WERI-Rb-1 (cell line): ENCODE results near the gene PPP1R3C.

Experiments
- DNase-seq: peaks from one replicate; pipeline ENCODE4 v3.0.0-alpha.2; 2020
- H3K27ac ChIP-seq: fragments of 250-450 bp; sonication (Bioruptor Pico); 2 replicates; pipeline ENCODE4 v1.5.1; 2020; ENCODE audit warnings: mild to moderate bottlenecking, moderate library complexity
- H3K27me3 ChIP-seq: fragments of 250-450 bp; sonication (Bioruptor Pico); 2 replicates; pipeline ENCODE4 v1.5.1; 2021; ENCODE audit warnings: mild to moderate bottlenecking, low read depth, moderate library complexity; ENCODE audit not compliant: insufficient read depth, severe bottlenecking
- H3K36me3 ChIP-seq: fragments of 250-450 bp; sonication (Bioruptor Pico); 2 replicates; pipeline ENCODE4 v1.5.1; 2020; ENCODE audit warnings: mild to moderate bottlenecking, moderate library complexity
- H3K4me3 ChIP-seq: 2 replicates; pipeline ENCODE4 v1.5.1; 2011; ENCODE audit warnings: low read depth, mild to moderate bottlenecking, control low read depth, low read length
- H3K9me3 ChIP-seq: fragments of 250-450 bp; sonication (Bioruptor Pico); 2 replicates; pipeline ENCODE4 v1.5.1; 2021; ENCODE audit warnings: mild to moderate bottlenecking, moderate library complexity; ENCODE audit not compliant: severe bottlenecking
- TF ChIP-seq, protein P1 (sequence below): IDR thresholded peaks from 2 replicates; pipeline ENCODE4 v1.5.1; 2011; ENCODE audit warnings: low read depth, mild to moderate bottlenecking, control low read depth, inconsistent platforms, low read length

The PPP1R3C gene

DNA sequence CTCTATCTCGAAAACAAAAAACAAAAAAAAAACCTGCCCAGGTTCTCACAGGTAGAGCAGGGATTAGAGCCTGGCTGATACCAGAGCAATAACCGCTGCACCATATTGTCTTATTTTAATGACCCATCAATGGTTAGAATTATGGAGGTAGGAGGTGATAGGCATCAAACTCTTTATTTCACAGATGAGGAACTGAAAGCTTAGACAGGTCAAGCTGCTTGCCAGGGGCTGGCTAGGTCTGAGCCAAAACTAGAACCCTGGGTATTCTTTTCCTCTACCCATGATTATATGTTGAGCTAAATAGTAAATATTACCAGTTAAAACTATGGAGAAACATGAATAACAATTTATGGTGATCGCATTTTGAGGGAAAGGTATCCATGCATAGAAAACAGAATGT, 2.0 kb upstream of the PPP1R3C start:
- TF ChIP-seq, protein P1, sequence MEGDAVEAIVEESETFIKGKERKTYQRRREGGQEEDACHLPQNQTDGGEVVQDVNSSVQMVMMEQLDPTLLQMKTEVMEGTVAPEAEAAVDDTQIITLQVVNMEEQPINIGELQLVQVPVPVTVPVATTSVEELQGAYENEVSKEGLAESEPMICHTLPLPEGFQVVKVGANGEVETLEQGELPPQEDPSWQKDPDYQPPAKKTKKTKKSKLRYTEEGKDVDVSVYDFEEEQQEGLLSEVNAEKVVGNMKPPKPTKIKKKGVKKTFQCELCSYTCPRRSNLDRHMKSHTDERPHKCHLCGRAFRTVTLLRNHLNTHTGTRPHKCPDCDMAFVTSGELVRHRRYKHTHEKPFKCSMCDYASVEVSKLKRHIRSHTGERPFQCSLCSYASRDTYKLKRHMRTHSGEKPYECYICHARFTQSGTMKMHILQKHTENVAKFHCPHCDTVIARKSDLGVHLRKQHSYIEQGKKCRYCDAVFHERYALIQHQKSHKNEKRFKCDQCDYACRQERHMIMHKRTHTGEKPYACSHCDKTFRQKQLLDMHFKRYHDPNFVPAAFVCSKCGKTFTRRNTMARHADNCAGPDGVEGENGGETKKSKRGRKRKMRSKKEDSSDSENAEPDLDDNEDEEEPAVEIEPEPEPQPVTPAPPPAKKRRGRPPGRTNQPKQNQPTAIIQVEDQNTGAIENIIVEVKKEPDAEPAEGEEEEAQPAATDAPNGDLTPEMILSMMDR = no peak
- no peak overlapping the region for H3K4me3 ChIP-seq
- H3K27me3 ChIP-seq = no peaks in the 10 kb centered on the region
- H3K27ac ChIP-seq = no peak overlapping the region
- no peaks in the 10 kb centered on the region for H3K9me3 ChIP-seq
- peaks cover 6% of the 10 kb centered on the region; the same call in 1 of the 2 replicates for H3K36me3 ChIP-seq
- no peak for DNase-seq

DNA sequence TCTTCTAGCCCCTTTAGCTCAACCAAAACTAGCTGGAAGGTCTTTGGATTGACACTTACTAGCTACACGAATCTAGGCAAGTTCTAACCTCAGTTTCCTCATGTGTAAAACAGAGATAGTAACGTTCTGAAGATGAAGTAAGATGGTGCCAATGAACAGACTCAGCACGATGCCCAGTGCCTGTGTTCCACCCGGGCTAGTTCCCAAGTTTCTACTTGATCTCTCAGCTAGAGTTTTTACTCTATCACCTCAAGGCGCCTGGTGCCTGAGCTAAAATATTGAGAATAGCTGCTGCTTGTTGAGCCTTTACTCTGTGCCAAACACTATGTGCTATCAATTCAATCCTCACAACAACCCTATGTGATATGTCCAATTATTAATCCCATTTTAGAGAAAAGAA, 1.4 kb upstream of the PPP1R3C start:
- H3K9me3 ChIP-seq = no peaks in the 10 kb centered on the region
- H3K27me3 ChIP-seq = no peaks in the 10 kb centered on the region
- no peak overlapping the region for H3K4me3 ChIP-seq
- no peak for DNase-seq
- TF ChIP-seq, protein P1 = no peak
- no peak overlapping the region for H3K27ac ChIP-seq
- peaks cover 8% of the 10 kb centered on the region; the same call in 1 of the 2 replicates for H3K36me3 ChIP-seq

DNA sequence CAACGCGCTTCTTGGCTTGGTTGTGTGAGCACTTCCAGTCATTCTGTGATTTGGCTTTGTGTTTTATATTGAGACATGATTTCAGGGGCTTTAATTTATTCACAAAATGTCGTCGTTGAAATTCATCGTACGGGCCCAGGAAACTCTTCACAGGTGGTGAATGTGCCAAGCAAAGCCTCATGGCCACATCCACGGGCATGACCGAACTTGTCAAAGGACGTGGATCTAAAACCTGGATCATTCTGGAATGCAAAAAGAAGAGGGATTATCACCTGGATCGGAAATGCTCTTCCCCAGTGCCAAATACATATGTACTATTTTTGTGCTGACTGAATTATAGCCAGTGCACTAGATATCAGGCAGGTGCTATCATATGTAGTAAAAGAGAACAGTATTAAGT, 2.2 kb downstream of the PPP1R3C start:
- Histone ChIP-seq H3K27me3 (no peaks in the 10 kb centered on the region), H3K4me3 (no peak overlapping the region), H3K9me3 (no peaks in the 10 kb centered on the region), H3K27ac (no peak overlapping the region), H3K36me3 (peaks cover 8% of the 10 kb centered on the region; the same call in 1 of the 2 replicates)
- DNase-seq = no peak
- TF ChIP-seq, protein P1 = no peak

DNA sequence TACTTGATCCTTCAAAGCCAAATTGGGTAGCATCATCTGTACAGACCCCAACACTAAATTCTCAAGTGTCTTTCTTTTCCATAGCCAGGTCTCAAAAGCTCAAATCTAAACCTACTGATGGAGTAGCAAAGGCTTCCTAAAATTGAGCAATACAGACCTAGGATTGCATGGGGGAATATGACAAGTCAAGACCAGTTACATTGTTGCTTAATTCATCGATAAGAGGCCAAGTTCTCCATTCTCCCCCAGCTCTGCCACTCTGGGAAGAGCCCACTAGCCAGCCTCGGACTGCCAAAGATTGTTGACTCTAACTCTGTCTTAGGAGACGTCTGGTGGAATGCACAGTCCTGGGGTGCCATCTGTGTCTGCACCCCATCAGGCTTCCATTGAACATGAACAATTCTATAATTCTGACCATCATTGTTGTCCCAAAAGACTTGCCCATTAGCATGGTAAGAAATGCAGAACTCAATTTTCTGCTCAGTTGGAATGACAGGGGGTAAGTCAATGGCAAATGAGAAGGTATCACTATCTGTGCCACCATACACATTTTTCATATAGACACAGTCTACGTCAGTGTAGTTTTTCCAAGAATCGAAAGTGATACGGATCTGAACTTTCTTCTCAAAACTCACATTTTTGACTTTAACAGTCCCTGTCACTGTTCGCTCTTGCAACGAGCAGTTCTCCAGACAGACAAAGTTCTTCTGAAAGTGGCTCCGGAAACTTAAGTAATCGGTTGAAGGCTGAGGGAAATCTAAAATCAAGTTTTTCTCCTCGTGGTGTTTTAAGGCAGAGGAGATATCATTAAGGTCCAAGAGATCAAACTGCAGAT, 2.9 kb downstream of the PPP1R3C start:
- no peaks in the 10 kb centered on the region for H3K27me3 ChIP-seq
- no peaks in the 10 kb centered on the region for H3K9me3 ChIP-seq
- H3K27ac ChIP-seq = no peak overlapping the region
- TF ChIP-seq, protein P1 = no peak
- H3K36me3 ChIP-seq = peaks cover 8% of the 10 kb centered on the region; the same call in 1 of the 2 replicates
- DNase-seq = no peak
- no peak overlapping the region for H3K4me3 ChIP-seq

DNA sequence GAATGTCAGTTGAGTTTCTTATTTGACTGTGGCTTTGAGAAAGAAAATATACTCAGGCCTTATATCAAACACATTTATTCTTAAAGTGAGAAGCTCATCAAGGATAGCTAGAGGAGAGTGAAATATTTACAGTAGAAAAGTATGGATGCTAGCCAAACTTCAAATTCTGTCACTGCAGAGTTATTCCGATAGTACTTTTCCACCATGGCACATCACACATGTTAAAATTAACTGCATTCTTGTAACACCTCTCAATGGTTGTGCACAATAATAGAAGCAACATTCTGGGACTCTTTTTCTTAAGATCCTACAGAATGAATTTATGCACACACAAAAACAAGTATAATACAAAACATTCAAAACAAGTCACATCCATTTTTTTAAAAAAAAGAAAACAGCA, 4.5 kb downstream of the PPP1R3C start:
- Histone ChIP-seq H3K36me3 (peaks cover 8% of the 10 kb centered on the region; the same call in 1 of the 2 replicates), H3K27ac (no peak overlapping the region), H3K9me3 (peaks cover 3% of the 10 kb centered on the region), H3K27me3 (no peaks in the 10 kb centered on the region), H3K4me3 (no peak overlapping the region)
- TF ChIP-seq, protein P1 = no peak
- DNase-seq = no peak
